ENCODE measurements around the gene PXDN. TPM values are rescaled to one million over a fixed set of nuclear protein-coding genes. Genes with fewer than 3 reads are reported as not detected.
A peak's percentile ranks its signal among the peaks of the same experiment; 100 is the strongest.

Gene PXDN
- total and polyA plus RNA-seq, 2 experiments from 2014 or later, result 85.7 to 129 TPM

DNA sequence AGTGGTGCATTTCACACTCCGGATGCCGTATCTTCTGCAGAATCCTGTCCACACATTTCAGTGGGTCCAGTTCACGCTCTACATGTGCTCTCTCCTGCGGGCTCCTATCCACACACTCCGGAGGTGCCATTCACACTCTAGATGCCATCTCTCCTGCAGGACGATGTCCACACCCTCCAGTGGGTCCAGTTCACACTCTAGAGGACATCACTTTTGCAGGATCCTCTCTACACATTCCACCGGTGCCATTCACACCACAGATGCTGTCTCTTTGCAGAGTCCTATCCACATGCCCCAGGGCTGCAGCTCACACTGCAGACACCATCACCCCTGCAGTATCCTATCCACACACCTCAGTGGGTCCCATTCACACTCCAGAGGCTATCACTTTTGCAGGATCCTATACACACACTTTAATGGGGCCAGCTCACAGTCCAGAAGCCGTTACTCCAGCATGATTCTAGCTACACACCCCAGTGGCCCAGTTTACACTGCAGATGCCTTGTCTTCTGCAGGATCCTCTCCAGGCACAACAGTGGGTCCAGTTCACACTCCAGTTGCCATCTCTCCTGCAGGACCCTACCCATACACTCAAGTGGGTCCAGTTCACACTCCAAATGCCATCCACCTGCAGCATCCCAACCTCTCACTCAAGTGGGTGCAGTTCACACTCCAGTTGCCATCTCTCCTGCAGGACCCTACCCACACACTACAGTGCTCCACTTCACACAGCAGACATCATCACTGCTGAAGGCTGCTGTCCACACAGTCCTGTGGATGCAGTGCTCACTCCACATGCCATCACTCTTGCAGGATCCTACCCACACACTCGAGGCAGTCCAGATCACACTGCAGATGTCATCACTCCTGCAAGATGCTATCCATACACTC lies 2.1 kb upstream of the PXDN start:
- Histone ChIP-seq H3K27ac (no peak overlapping the region), H3K4me1 (ENCODE audit: low read depth) (no peaks in the 10 kb centered on the region), H3K36me3 (no peaks in the 10 kb centered on the region), H3K4me3 (no peak overlapping the region), H3K27me3 (peaks cover 11% of the 10 kb centered on the region), H3K9me3 (ENCODE audit: low read depth) (no peaks in the 10 kb centered on the region)
- no peak for DNase-seq (ENCODE audit: low read depth in 1 of 2, low spot score in 1 of 2)
- TF ChIP-seq, protein P1, sequence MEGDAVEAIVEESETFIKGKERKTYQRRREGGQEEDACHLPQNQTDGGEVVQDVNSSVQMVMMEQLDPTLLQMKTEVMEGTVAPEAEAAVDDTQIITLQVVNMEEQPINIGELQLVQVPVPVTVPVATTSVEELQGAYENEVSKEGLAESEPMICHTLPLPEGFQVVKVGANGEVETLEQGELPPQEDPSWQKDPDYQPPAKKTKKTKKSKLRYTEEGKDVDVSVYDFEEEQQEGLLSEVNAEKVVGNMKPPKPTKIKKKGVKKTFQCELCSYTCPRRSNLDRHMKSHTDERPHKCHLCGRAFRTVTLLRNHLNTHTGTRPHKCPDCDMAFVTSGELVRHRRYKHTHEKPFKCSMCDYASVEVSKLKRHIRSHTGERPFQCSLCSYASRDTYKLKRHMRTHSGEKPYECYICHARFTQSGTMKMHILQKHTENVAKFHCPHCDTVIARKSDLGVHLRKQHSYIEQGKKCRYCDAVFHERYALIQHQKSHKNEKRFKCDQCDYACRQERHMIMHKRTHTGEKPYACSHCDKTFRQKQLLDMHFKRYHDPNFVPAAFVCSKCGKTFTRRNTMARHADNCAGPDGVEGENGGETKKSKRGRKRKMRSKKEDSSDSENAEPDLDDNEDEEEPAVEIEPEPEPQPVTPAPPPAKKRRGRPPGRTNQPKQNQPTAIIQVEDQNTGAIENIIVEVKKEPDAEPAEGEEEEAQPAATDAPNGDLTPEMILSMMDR (IDR thresholded peaks at IDR 0.05; ENCODE audit: low read depth, low read length), result no peak

DNA sequence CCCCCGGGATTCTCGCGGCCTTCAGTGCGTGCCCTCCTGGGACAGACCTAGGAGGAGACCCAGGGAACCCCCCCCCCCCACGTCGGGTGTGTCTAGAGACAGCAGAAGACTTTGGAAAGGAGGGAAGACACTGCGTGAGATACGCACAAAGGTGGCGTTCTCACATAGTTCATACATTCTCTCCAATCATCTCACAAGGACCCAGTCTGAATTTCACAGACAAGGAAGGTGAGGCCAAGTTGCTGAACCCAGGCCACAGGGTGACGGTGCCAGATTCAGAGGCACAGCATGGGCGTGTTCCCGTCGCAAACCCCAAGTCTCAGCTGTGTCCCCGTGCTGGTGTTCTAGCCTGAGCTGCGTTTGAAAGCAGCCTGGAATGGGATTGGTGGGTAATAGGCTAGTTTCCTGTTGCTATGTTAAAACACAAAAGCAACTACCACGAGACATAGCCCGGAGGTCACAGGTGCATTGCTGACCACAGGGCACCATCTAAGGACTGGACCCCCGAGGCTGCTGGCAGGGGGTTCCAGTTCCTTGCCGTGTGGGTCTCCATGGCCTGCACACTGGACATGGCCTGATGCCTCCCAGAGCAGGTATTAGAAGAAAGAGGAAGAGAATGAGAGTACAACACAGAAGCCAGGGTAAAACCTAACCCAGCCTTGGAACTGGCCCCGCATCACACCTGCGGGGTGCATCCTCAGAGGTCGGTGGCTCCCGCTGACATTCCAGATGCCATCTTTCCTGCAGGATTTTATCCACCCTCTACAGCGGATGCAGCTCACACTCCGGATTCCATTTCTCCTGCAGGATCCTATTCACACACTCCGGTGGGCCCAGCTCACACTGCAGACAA lies 1.1 kb upstream of the PXDN start:
- DNase-seq (ENCODE audit: low read depth in 1 of 2, low spot score in 1 of 2), result no peak
- Histone ChIP-seq H3K36me3 (no peaks in the 10 kb centered on the region), H3K27ac (no peak overlapping the region), H3K4me3 (peak overlapping the region; percentile 85), H3K27me3 (peaks cover 11% of the 10 kb centered on the region), H3K9me3 (ENCODE audit: low read depth) (no peaks in the 10 kb centered on the region), H3K4me1 (ENCODE audit: low read depth) (no peaks in the 10 kb centered on the region)
- TF ChIP-seq, protein P1 (IDR thresholded peaks at IDR 0.05; ENCODE audit: low read depth, low read length), result no peak

- Histone ChIP-seq H3K4me3 (peak overlapping the region; percentile 85), H3K36me3 (no peaks in the 10 kb centered on the region), H3K9me3 (ENCODE audit: low read depth) (no peaks in the 10 kb centered on the region), H3K27me3 (peaks cover 11% of the 10 kb centered on the region), H3K4me1 (ENCODE audit: low read depth) (no peaks in the 10 kb centered on the region), H3K27ac (no peak overlapping the region)
- peak in 1 of 2 donors; percentile 74 for DNase-seq (ENCODE audit: low read depth in 1 of 2, low spot score in 1 of 2)
- TF ChIP-seq, protein P1 (IDR thresholded peaks at IDR 0.05; ENCODE audit: low read depth, low read length), result no peak
These were observed 217 bp downstream of the PXDN start for GRCh38 chr2:1744151-1744445.

DNA sequence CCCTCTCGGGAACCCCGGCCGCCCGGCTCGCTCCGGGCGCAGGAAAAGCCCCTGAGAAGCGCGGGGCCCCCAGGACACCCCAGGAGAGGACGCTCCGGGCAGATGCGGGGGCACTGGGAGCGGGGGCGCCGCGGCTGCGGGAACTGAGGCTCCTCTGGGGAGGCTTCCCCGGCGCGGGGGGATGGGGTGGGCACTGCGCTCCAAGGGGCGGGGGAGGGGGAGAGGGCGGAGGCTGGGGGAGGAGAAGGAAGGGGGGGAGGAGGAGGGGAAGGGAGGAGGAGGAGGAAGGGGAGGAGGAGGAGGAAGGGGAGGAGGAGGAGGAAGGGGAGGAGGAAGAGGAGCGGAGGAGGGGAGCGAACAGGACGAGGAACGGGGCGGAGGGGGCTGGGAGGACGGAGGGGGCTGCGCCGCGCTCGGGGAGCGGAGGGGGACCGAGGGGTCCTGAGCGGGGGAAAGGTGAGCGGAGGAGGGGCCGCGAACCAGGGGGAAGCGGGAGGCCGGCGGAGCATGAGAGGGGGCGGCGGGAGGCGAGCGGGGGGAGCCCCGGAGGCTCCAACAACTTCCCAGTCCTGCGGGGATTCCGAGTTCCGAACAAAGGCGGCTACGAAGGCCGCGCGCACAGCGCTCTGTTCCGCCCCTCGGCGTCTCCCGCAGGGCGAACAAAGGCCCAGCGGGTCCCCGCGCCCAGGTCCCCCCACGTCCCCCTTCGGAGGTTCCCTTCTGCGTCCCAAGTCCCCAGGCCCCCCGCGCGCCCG lies 742 bp downstream of the PXDN start:
- H3K27ac ChIP-seq, result peak overlapping the region; percentile 55
- no peaks in the 10 kb centered on the region for H3K36me3 ChIP-seq
- no peaks in the 10 kb centered on the region for H3K4me1 ChIP-seq (ENCODE audit: low read depth)
- H3K4me3 ChIP-seq, result peak overlapping the region; percentile 85
- no peaks in the 10 kb centered on the region for H3K9me3 ChIP-seq (ENCODE audit: low read depth)
- TF ChIP-seq, protein P1 (IDR thresholded peaks at IDR 0.05; ENCODE audit: low read depth, low read length), result no peak
- peaks cover 11% of the 10 kb centered on the region for H3K27me3 ChIP-seq
- peak; percentile 62 to 75 for DNase-seq (ENCODE audit: low read depth in 1 of 2, low spot score in 1 of 2)

- TF ChIP-seq, protein P1 (IDR thresholded peaks at IDR 0.05; ENCODE audit: low read depth, low read length), result peak; percentile 67
- no peaks in the 10 kb centered on the region for H3K4me1 ChIP-seq (ENCODE audit: low read depth)
- peak overlapping the region; percentile 55 for H3K27ac ChIP-seq
- DNase-seq (ENCODE audit: low read depth in 1 of 2, low spot score in 1 of 2), result peak; percentile 80 to 96
- H3K36me3 ChIP-seq, result no peaks in the 10 kb centered on the region
- H3K9me3 ChIP-seq (ENCODE audit: low read depth), result no peaks in the 10 kb centered on the region
- H3K27me3 ChIP-seq, result peaks cover 11% of the 10 kb centered on the region
- peak overlapping the region; percentile 85 for H3K4me3 ChIP-seq
These were observed 1.5 kb downstream of the PXDN start for GRCh38 chr2:1742681-1743395.
